Osteoblast (primary cell): ENCODE data around the gene MAT2B. TPM values are rescaled to one million over a fixed set of nuclear protein-coding genes. Genes with fewer than 3 reads are reported as not detected.

Experiments used
- DNase-seq: peaks from one replicate; pipeline ENCODE4 v3.0.0; 2011; ENCODE audit warnings: low spot score, mixed read lengths; ENCODE audit not compliant: insufficient read length; ENCODE audit errors: missing footprints
- H2AFZ ChIP-seq: 2 replicates; pipeline ENCODE4 v1.6.0; 2011; ENCODE audit warnings: mild to moderate bottlenecking, low read length
- H3K27ac ChIP-seq: 2 replicates; pipeline ENCODE4 v1.5.1; 2011; ENCODE audit warnings: mild to moderate bottlenecking, low read depth, low read length, moderate library complexity
- H3K27me3 ChIP-seq: 2 replicates; pipeline ENCODE4 v1.6.0; 2012; ENCODE audit warnings: mild to moderate bottlenecking, control low read depth, inconsistent platforms, low read length, moderate library complexity; ENCODE audit not compliant: insufficient read depth
- H3K36me3 ChIP-seq: 2 replicates; pipeline ENCODE4 v1.5.1; 2011; ENCODE audit warnings: mild to moderate bottlenecking, low read length, control low read depth, moderate library complexity; ENCODE audit not compliant: insufficient read depth
- H3K4me1 ChIP-seq: 2 replicates; pipeline ENCODE4 v1.5.1; 2011; ENCODE audit warnings: mild to moderate bottlenecking, low read length, control low read depth, moderate library complexity; ENCODE audit not compliant: insufficient read depth
- H3K4me2 ChIP-seq: 2 replicates; pipeline ENCODE4 v1.6.0; 2011; ENCODE audit warnings: mild to moderate bottlenecking, low read length; ENCODE audit not compliant: insufficient read depth
- H3K4me3 ChIP-seq: fragments of 200-600 bp; sonication (generic); 3 replicates; pipeline ENCODE4 v1.5.1; 2012; ENCODE audit warnings: mild to moderate bottlenecking, low read length, inconsistent platforms; ENCODE audit not compliant: insufficient read depth
- H3K79me2 ChIP-seq: 2 replicates; pipeline ENCODE4 v1.6.0; 2012; ENCODE audit warnings: mild to moderate bottlenecking, low read length, control low read depth, inconsistent platforms; ENCODE audit not compliant: insufficient read depth
- H3K9me3 ChIP-seq: 2 replicates; pipeline ENCODE4 v1.5.1; 2011; ENCODE audit warnings: low read depth, low read length, control low read depth
- H4K20me1 ChIP-seq: 2 replicates; pipeline ENCODE4 v1.6.0; 2012; ENCODE audit warnings: mild to moderate bottlenecking, low read length, control low read depth; ENCODE audit not compliant: insufficient read depth
- total RNA-seq: library from RNA; depleted of rRNA; stranded (reverse); fragments of >200 nt; gene quantifications from 2 replicates; pipeline ENCODE4 v1.2.3, GENCODE V29; 2012
- TF ChIP-seq, protein P1 (sequence below): IDR thresholded peaks from 2 replicates; pipeline ENCODE4 v1.5.1; 2011; ENCODE audit warnings: mild to moderate bottlenecking, low read depth, low read length, moderate library complexity; ENCODE audit errors: extremely low read depth

The MAT2B gene
- total RNA-seq, 1 donor, result 46.7 TPM

DNA sequence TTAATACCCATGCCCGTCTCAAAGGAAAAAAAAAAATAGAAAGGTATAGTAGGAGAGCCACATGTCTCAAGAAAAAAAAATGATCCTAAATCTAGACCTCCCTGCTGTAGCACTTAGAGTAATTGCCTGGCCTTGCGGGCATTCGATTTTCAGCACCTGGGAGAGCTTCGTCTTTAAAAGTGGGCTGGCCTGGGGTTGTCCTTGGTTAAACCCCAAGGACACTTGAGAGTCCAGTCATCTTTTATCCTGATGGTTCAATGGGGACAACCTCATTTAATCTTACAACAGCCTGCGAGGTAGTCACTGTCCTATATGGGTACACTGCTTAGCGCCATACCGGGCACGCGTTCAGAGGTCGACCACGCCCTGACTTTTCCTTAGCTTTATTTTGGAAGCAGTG is 60.1 kb downstream of the MAT2B start:
- Histone ChIP-seq H3K4me2 (peak overlapping the region; percentile 91), H3K4me1 (peaks cover 16% of the 10 kb centered on the region), H3K27me3 (peaks cover 5% of the 10 kb centered on the region), H3K9me3 (no peaks in the 10 kb centered on the region), H3K27ac (no peak overlapping the region), H2AFZ (peak overlapping the region; percentile 86), H4K20me1 (no peaks in the 10 kb centered on the region), H3K4me3 (peak overlapping the region; percentile 68), H3K79me2 (no peaks in the 10 kb centered on the region), H3K36me3 (no peaks in the 10 kb centered on the region)
- DNase-seq, result peak; percentile 66
- TF ChIP-seq, protein P1, sequence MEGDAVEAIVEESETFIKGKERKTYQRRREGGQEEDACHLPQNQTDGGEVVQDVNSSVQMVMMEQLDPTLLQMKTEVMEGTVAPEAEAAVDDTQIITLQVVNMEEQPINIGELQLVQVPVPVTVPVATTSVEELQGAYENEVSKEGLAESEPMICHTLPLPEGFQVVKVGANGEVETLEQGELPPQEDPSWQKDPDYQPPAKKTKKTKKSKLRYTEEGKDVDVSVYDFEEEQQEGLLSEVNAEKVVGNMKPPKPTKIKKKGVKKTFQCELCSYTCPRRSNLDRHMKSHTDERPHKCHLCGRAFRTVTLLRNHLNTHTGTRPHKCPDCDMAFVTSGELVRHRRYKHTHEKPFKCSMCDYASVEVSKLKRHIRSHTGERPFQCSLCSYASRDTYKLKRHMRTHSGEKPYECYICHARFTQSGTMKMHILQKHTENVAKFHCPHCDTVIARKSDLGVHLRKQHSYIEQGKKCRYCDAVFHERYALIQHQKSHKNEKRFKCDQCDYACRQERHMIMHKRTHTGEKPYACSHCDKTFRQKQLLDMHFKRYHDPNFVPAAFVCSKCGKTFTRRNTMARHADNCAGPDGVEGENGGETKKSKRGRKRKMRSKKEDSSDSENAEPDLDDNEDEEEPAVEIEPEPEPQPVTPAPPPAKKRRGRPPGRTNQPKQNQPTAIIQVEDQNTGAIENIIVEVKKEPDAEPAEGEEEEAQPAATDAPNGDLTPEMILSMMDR, result no peak

- Histone ChIP-seq H4K20me1 (no peaks in the 10 kb centered on the region), H3K4me2 (peak overlapping the region; percentile 91), H2AFZ (peak overlapping the region; percentile 86), H3K4me3 (peak overlapping the region; percentile 68), H3K27ac (no peak overlapping the region), H3K4me1 (peaks cover 16% of the 10 kb centered on the region), H3K36me3 (no peaks in the 10 kb centered on the region), H3K27me3 (peaks cover 5% of the 10 kb centered on the region), H3K9me3 (no peaks in the 10 kb centered on the region), H3K79me2 (no peaks in the 10 kb centered on the region)
- no peak for DNase-seq
- TF ChIP-seq, protein P1, result no peak
Measured at GRCh38 chr5:163565931-163566608, 60.7 kb downstream of the MAT2B start.

DNA sequence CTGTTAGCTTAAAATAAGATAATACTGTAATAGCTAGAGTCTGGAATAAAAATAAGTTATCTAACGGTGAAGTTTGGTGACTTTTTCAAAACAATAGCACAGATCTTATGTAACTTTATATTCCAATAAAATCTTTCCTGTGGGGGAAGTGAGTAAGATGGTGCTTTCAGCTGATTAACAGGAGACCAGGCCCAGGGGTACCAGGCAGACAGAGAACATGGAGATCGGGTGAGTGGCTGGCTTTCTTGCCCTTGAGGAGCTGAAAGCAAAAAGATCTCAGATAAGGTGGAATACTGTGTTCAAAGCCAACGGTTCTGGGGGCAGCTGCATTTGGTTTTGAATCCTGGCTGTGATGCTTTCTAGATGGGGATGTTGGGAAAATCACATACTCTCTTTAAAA is 61.3 kb downstream of the MAT2B start:
- H3K79me2 ChIP-seq, result no peaks in the 10 kb centered on the region
- H3K4me2 ChIP-seq, result peak overlapping the region; percentile 91
- no peak for DNase-seq
- H3K27me3 ChIP-seq, result peaks cover 5% of the 10 kb centered on the region
- H4K20me1 ChIP-seq, result no peaks in the 10 kb centered on the region
- H3K4me1 ChIP-seq, result peaks cover 18% of the 10 kb centered on the region
- no peaks in the 10 kb centered on the region for H3K36me3 ChIP-seq
- no peak overlapping the region for H3K4me3 ChIP-seq
- no peaks in the 10 kb centered on the region for H3K9me3 ChIP-seq
- no peak overlapping the region for H2AFZ ChIP-seq
- TF ChIP-seq, protein P1, result no peak
- no peak overlapping the region for H3K27ac ChIP-seq

- DNase-seq, result no peak
- Histone ChIP-seq H2AFZ (no peak overlapping the region), H3K79me2 (no peaks in the 10 kb centered on the region), H3K4me2 (no peak overlapping the region), H4K20me1 (no peaks in the 10 kb centered on the region), H3K4me3 (no peak overlapping the region), H3K36me3 (no peaks in the 10 kb centered on the region), H3K27me3 (peaks cover 5% of the 10 kb centered on the region), H3K9me3 (no peaks in the 10 kb centered on the region), H3K4me1 (peaks cover 22% of the 10 kb centered on the region), H3K27ac (no peak overlapping the region)
- TF ChIP-seq, protein P1, result no peak
Measured at GRCh38 chr5:163567811-163568210, 62.4 kb downstream of the MAT2B start.

Other genes starting within 250 kb of the MAT2B start
- 455 and 469 TPM in 2 replicates for gene CCNG1, start 68.0 kb upstream of the MAT2B start, total RNA-seq
- 5.9 and 7.2 TPM in 2 replicates for gene NUDCD2, start 45.5 kb upstream of the MAT2B start, total RNA-seq
- 2.5 and 2.9 TPM in 2 replicates for gene HMMR, start 45.0 kb upstream of the MAT2B start, total RNA-seq